Measurements from ENCODE around the gene GATA2. TPM values are rescaled to one million over a fixed set of nuclear protein-coding genes. Genes with fewer than 3 reads are reported as not detected.

The GATA2 gene
- total RNA-seq, result 1 to 10 TPM; 1.4 to 2.3 TPM

GRCh38 chr3:128492671-128493569, at the start of gene GATA2:
TSS of gene GATA2 (minus strand) at chr3:128493201. CDS start at chr3:128487031, 6,170 bp downstream.
- DNase-seq (ENCODE audit: low spot score in 2 of 2) (peak in 1 of 2 donors; percentile 53), ATAC-seq (peak in 1 of 2 donors; percentile 47)
- Mint-ChIP-seq H3K9me3 (no peaks in the 10 kb centered on the region), H3K27ac (no peak within 1 kb of the TSS), H3K36me3 (no peaks in the 10 kb centered on the region)

GRCh38 chr3:128541246-128541645, 48.2 kb upstream of the GATA2 start:
- DNase-seq (ENCODE audit: low spot score in 2 of 2), result no peak

GRCh38 chr3:128539376-128539775, 46.4 kb upstream of the GATA2 start:
- no peak overlapping the region for H3K27ac Mint-ChIP-seq
- DNase-seq (ENCODE audit: low spot score in 2 of 2), result no peak
- peaks cover 11% of the 10 kb centered on the region in 2 donors for H3K36me3 Mint-ChIP-seq
- H3K9me3 Mint-ChIP-seq, result peaks cover 5 to 10% of the 10 kb centered on the region in 2 donors
- ATAC-seq, result no peak

More at GRCh38 chr3:128541246-128541645, 48.2 kb upstream of the GATA2 start:
- Mint-ChIP-seq H3K36me3 (peaks cover 11% of the 10 kb centered on the region in 2 donors), H3K9me3 (peaks cover 5 to 10% of the 10 kb centered on the region in 2 donors), H3K27ac (no peak overlapping the region)
- no peak for ATAC-seq

- no peak for ATAC-seq
- no peaks in the 10 kb centered on the region for H3K9me3 Mint-ChIP-seq
- no peak for DNase-seq (ENCODE audit: low spot score in 2 of 2)
- H3K36me3 Mint-ChIP-seq, result no peaks in the 10 kb centered on the region
- H3K27ac Mint-ChIP-seq, result no peak overlapping the region
Observed at GRCh38 chr3:128537091-128537703, 44.2 kb upstream of the GATA2 start.

GRCh38 chr3:128532012-128532983, 39.3 kb upstream of the GATA2 start:
- H3K9me3 Mint-ChIP-seq, result no peaks in the 10 kb centered on the region
- no peak for ATAC-seq

GRCh38 chr3:128524374-128525299, 31.6 kb upstream of the GATA2 start:
- DNase-seq (ENCODE audit: low spot score in 2 of 2) (no peak), ATAC-seq (no peak)
- Mint-ChIP-seq H3K36me3 (no peaks in the 10 kb centered on the region), H3K27ac (no peak overlapping the region), H3K9me3 (no peaks in the 10 kb centered on the region)

More at GRCh38 chr3:128532012-128532983, 39.3 kb upstream of the GATA2 start:
- no peak for DNase-seq (ENCODE audit: low spot score in 2 of 2)
- H3K36me3 Mint-ChIP-seq, result no peaks in the 10 kb centered on the region
- no peak overlapping the region for H3K27ac Mint-ChIP-seq

GRCh38 chr3:128523591-128523990, 30.6 kb upstream of the GATA2 start:
- no peak for DNase-seq (ENCODE audit: low spot score in 2 of 2)
- H3K9me3 Mint-ChIP-seq, result no peaks in the 10 kb centered on the region
- no peak for ATAC-seq
- no peak overlapping the region for H3K27ac Mint-ChIP-seq
- H3K36me3 Mint-ChIP-seq, result no peaks in the 10 kb centered on the region

GRCh38 chr3:128521715-128522114, 28.7 kb upstream of the GATA2 start:
- Mint-ChIP-seq H3K27ac (no peak overlapping the region), H3K36me3 (no peaks in the 10 kb centered on the region), H3K9me3 (no peaks in the 10 kb centered on the region)
- ATAC-seq, result no peak
- DNase-seq (ENCODE audit: low spot score in 2 of 2), result no peak

GRCh38 chr3:128518587-128519490, 25.8 kb upstream of the GATA2 start:
- Mint-ChIP-seq H3K27ac (no peak overlapping the region), H3K36me3 (peaks cover 6 to 11% of the 10 kb centered on the region in 2 donors), H3K9me3 (peaks cover 9 to 10% of the 10 kb centered on the region in 2 donors)
- no peak for ATAC-seq
- DNase-seq (ENCODE audit: low spot score in 2 of 2), result no peak

- peaks cover 6 to 15% of the 10 kb centered on the region in 2 donors for H3K36me3 Mint-ChIP-seq
- no peak overlapping the region for H3K27ac Mint-ChIP-seq
- ATAC-seq, result no peak
- peaks cover 10 to 11% of the 10 kb centered on the region in 2 donors for H3K9me3 Mint-ChIP-seq
- no peak for DNase-seq (ENCODE audit: low spot score in 2 of 2)
Observed at GRCh38 chr3:128517648-128518047, 24.6 kb upstream of the GATA2 start.

- DNase-seq (ENCODE audit: low spot score in 2 of 2) (no peak), ATAC-seq (no peak)
- Mint-ChIP-seq H3K36me3 (peaks cover 6 to 15% of the 10 kb centered on the region in 2 donors), H3K9me3 (peaks cover 10 to 11% of the 10 kb centered on the region in 2 donors), H3K27ac (peak overlapping the region in 1 of 2 donors; percentile 9)
Observed at GRCh38 chr3:128515967-128516366, 23.0 kb upstream of the GATA2 start.

- no peak for ATAC-seq
Observed at GRCh38 chr3:128508852-128509251, 15.9 kb upstream of the GATA2 start.

GRCh38 chr3:128506754-128507153, 13.8 kb upstream of the GATA2 start:
- H3K36me3 Mint-ChIP-seq, result no peaks in the 10 kb centered on the region
- no peak overlapping the region for H3K27ac Mint-ChIP-seq
- no peak for ATAC-seq
- H3K9me3 Mint-ChIP-seq, result no peaks in the 10 kb centered on the region
- DNase-seq (ENCODE audit: low spot score in 2 of 2), result no peak

More at GRCh38 chr3:128508852-128509251, 15.9 kb upstream of the GATA2 start:
- DNase-seq (ENCODE audit: low spot score in 2 of 2), result no peak
- Mint-ChIP-seq H3K27ac (no peak overlapping the region), H3K9me3 (peaks cover 0 to 2% of the 10 kb centered on the region in 2 donors), H3K36me3 (peaks cover 0 to 3% of the 10 kb centered on the region in 2 donors)

- ATAC-seq (no peak), DNase-seq (ENCODE audit: low spot score in 2 of 2) (no peak)
- no peak overlapping the region for H3K27ac Mint-ChIP-seq
- H3K36me3 Mint-ChIP-seq, result no peaks in the 10 kb centered on the region
- H3K9me3 Mint-ChIP-seq, result no peaks in the 10 kb centered on the region
Observed at GRCh38 chr3:128505771-128506170, 12.8 kb upstream of the GATA2 start.
